ENCODE measurements around the gene PRKG1. TPM values are rescaled to one million over a fixed set of nuclear protein-coding genes. Genes with fewer than 3 reads are reported as not detected.
"Not testable (repeated sequence)": the region's sequence is repeated elsewhere in the genome, so short reads cannot be mapped to it uniquely, and the experiment has no call there.

The PRKG1 gene
- total RNA-seq, 1 donor from 2014 or later: 4.6 TPM

DNA sequence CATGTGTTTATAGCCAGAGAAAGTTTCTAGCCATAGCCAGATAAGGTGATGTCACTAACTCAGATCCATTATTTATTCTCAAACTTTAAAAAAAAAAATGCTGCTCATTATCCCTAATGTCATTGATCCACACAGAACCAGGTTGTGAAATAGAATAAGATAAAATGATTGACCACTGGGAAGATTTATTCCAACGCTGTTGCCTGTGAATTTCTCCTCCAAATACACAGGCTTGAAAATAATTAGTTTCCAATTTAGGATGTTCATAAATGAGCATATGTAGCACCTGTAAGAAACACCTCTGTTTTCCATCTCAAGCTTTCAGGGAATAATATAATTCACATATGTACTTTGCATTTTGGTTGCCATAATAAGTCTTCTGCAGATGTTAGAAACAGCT lies 956.7 kb downstream of the PRKG1 start:
- H3K4me1 Mint-ChIP-seq (ENCODE audit: low read depth): peaks cover 2% of the 10 kb centered on the region
- H3K27ac Mint-ChIP-seq: no peak overlapping the region

DNA sequence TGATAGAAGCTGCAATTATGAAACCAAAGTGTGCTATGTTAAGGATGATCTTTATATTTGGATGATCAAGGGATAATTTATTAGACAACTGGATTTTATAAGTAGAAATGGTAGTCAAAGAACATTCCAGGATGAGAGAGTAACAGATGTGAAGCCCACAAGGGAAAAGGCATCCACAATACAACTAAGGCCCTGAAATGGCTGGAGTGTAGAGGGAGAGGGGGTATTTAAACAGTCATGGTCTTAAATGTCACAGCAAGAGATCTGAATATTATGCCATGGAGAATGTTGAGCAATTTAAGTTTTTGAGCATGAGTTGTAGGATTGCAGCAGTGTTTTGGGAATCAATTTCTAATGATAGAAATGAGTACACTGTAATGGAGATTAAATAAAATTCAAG lies 957.5 kb downstream of the PRKG1 start:
- Mint-ChIP-seq H3K36me3 (ENCODE audit: insufficient read depth) (no peaks in the 10 kb centered on the region), H3K27me3 (peaks cover 9% of the 10 kb centered on the region)
- no peak for DNase-seq (ENCODE audit: low spot score, unreplicated experiment)

More for the DNA sequence above, 956.7 kb downstream of the PRKG1 start:
- Mint-ChIP-seq H3K9me3 (ENCODE audit: low read depth) (no peaks in the 10 kb centered on the region), H3K27me3 (peaks cover 5% of the 10 kb centered on the region), H3K36me3 (ENCODE audit: insufficient read depth) (no peaks in the 10 kb centered on the region), H3K4me3 (ENCODE audit: low read depth) (no peak overlapping the region)
- no peak for DNase-seq (ENCODE audit: low spot score, unreplicated experiment)
- TF ChIP-seq, protein P1, sequence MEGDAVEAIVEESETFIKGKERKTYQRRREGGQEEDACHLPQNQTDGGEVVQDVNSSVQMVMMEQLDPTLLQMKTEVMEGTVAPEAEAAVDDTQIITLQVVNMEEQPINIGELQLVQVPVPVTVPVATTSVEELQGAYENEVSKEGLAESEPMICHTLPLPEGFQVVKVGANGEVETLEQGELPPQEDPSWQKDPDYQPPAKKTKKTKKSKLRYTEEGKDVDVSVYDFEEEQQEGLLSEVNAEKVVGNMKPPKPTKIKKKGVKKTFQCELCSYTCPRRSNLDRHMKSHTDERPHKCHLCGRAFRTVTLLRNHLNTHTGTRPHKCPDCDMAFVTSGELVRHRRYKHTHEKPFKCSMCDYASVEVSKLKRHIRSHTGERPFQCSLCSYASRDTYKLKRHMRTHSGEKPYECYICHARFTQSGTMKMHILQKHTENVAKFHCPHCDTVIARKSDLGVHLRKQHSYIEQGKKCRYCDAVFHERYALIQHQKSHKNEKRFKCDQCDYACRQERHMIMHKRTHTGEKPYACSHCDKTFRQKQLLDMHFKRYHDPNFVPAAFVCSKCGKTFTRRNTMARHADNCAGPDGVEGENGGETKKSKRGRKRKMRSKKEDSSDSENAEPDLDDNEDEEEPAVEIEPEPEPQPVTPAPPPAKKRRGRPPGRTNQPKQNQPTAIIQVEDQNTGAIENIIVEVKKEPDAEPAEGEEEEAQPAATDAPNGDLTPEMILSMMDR (IDR thresholded peaks at IDR 0.05; ENCODE audit: unreplicated experiment): no peak

GRCh38 chr10:52032681-52033629 lies 958.7 kb downstream of the PRKG1 start:
- no peak overlapping the region for H3K27ac Mint-ChIP-seq
- TF ChIP-seq, protein P1 (IDR thresholded peaks at IDR 0.05; ENCODE audit: unreplicated experiment): no peak
- no peak for DNase-seq (ENCODE audit: low spot score, unreplicated experiment)
- no peaks in the 10 kb centered on the region for H3K9me3 Mint-ChIP-seq (ENCODE audit: low read depth)
- H3K36me3 Mint-ChIP-seq (ENCODE audit: insufficient read depth): no peaks in the 10 kb centered on the region
- no peak overlapping the region for H3K4me3 Mint-ChIP-seq (ENCODE audit: low read depth)
- H3K4me1 Mint-ChIP-seq (ENCODE audit: low read depth): peaks cover 2% of the 10 kb centered on the region
- peaks cover 9% of the 10 kb centered on the region for H3K27me3 Mint-ChIP-seq

More for the DNA sequence above, 957.5 kb downstream of the PRKG1 start:
- no peak overlapping the region for H3K4me3 Mint-ChIP-seq (ENCODE audit: low read depth)
- TF ChIP-seq, protein P1 (IDR thresholded peaks at IDR 0.05; ENCODE audit: unreplicated experiment): no peak
- no peaks in the 10 kb centered on the region for H3K9me3 Mint-ChIP-seq (ENCODE audit: low read depth)
- H3K4me1 Mint-ChIP-seq (ENCODE audit: low read depth): peaks cover 2% of the 10 kb centered on the region
- H3K27ac Mint-ChIP-seq: no peak overlapping the region

DNA sequence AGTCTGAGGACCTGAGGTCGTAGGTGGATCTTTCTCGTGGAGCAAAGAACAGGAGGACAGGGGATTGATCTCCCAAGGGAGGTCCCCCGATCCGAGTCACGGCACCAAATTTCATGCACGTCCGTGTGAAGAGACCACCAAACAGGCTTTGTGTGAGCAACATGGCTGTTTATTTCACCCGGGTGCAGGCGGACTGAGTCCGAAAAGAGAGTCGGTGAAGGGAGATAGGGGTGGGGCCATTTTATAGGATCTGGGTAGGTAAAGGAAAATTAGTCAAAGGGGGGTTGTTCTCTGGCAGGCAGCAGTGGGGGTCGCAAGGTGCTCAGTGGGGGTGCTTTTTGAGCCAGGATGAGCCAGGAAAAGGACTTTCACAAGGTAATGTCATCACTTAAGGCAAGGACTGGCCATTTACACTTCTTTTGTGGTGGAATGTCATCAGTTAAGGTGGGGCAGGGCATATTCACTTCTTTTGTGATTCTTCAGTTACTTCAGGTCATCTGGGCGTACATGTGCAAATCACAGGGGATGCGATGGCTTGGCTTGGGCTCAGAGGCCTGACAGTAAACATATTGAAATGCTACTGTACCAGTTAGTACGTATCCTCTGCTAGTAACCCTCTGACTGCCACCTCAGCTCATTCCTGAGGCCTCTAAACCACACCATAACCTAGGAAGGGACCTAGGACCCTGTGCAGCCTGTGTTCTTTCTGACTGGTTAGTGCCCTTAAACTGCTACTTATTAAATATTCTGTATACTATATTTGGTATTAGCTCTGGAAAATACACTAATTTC lies 964.9 kb downstream of the PRKG1 start:
- H3K27ac Mint-ChIP-seq: not testable (repeated sequence)

DNA sequence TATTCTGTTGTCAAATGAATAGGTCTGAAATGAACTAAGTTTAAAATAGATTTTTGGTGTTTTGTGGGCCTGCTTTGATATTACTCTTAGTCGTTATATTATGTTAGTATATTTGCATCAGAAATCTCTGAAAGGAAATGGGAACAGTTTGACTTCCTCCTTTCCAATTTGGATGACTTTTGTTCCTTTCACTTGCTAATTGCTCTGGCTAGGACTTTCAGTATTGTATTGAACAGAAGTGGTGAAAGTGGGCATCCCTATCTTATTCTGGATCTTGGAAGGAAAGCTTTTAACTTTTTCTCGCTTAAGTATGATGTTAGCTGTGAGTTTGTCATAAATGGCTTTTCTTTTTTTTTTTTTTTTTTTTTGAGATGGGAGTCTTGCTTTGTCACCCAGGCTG lies 966.2 kb downstream of the PRKG1 start:
- Mint-ChIP-seq H3K4me3 (ENCODE audit: low read depth) (no peak overlapping the region), H3K4me1 (ENCODE audit: low read depth) (peaks cover 12% of the 10 kb centered on the region), H3K27ac (no peak overlapping the region), H3K27me3 (peaks cover 6% of the 10 kb centered on the region), H3K9me3 (ENCODE audit: low read depth) (no peaks in the 10 kb centered on the region), H3K36me3 (ENCODE audit: insufficient read depth) (no peaks in the 10 kb centered on the region)
- DNase-seq (ENCODE audit: low spot score, unreplicated experiment): no peak
- TF ChIP-seq, protein P1 (IDR thresholded peaks at IDR 0.05; ENCODE audit: unreplicated experiment): no peak

More for the DNA sequence above, 964.9 kb downstream of the PRKG1 start:
- H3K4me3 Mint-ChIP-seq (ENCODE audit: low read depth); H3K9me3 Mint-ChIP-seq (ENCODE audit: low read depth); H3K4me1 Mint-ChIP-seq (ENCODE audit: low read depth); H3K36me3 Mint-ChIP-seq (ENCODE audit: insufficient read depth); DNase-seq (ENCODE audit: low spot score, unreplicated experiment); H3K27me3 Mint-ChIP-seq: not testable (repeated sequence)

Data from progenitor cell of endocrine pancreas (in vitro differentiated cells).